Measurements from ENCODE around the gene PTPRN2. TPM values are rescaled to one million over a fixed set of nuclear protein-coding genes. Genes with fewer than 3 reads are reported as not detected.

The PTPRN2 gene
- total RNA-seq, 1 experiment from 2014 or later: 2.1 TPM

DNA sequence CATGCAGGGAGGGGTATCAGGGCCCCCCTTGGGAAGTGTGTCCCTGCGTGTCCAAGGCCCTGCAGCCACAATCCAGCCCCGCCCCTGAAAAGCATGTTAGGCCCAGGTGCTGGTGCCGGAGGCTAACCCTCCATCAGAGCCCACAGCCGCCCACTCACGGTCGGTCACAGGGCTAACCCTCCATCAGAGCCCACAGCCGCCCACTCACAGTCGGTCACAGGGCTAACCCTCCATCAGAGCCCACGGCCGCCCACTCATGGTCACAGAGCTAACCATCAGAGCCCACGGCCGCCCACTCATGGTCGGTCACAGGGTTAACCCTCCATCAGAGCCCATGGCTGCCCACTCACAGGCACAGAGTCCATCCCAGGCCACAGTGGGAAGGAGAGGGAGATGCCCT lies 824.8 kb downstream of the PTPRN2 start:
- Histone ChIP-seq H3K79me2 (ENCODE audit: insufficient read depth, low read length) (no peaks in the 10 kb centered on the region), H2AFZ (ENCODE audit: low read depth, low read length, poor library complexity, severe bottlenecking) (no peak overlapping the region), H4K20me1 (ENCODE audit: insufficient read depth) (no peaks in the 10 kb centered on the region), H3K4me3 (replicated peaks in 1 of 2; ENCODE audit: low read depth in 1 of 2, low read length in 2 of 2) (no peak overlapping the region), H3K9me3 (ENCODE audit: control insufficient read depth in 1 of 2, insufficient read depth in 1 of 2, low read depth in 1 of 2, low read length in 2 of 2) (peaks cover 0 to 2% of the 10 kb centered on the region in 2 experiments; a peak in 1 of 4 replicates), H3K27ac (ENCODE audit: low read depth, low read length) (no peak overlapping the region), H3K36me3 (ENCODE audit: control insufficient read depth in 1 of 2, insufficient read depth in 2 of 2, low read length in 2 of 2) (no peaks in the 10 kb centered on the region), H3K27me3 (ENCODE audit: insufficient read depth, low read length) (no peaks in the 10 kb centered on the region), H3K4me1 (ENCODE audit: control insufficient read depth in 1 of 2, insufficient read depth in 2 of 2, low read length in 2 of 2) (no peaks in the 10 kb centered on the region), H3K9ac (ENCODE audit: low read length) (no peak overlapping the region), H3K4me2 (ENCODE audit: low read length) (no peak overlapping the region), H3K9me2 (ENCODE audit: insufficient read depth) (no peaks in the 10 kb centered on the region)
- no peak for DNase-seq (ENCODE audit: low read depth, low spot score)
- ChIA-PET CTCF (no interaction called here), RAD21 (ENCODE audit: low non-redundant PET in 1 of 2, low total read pairs in 2 of 2, uncharacterized antibody in 2 of 2, unreplicated experiment in 2 of 2) (no interaction called here), POLR2A (no interaction called here)
- TF ChIP-seq SRF (IDR thresholded peaks at IDR 0.05; ENCODE audit: low read depth) (no peak), YY1 (IDR thresholded peaks at IDR 0.05; ENCODE audit: extremely low read depth, insufficient replicate concordance, low read depth, low read length) (no peak), ZNF274 (IDR thresholded peaks at IDR 0.05; ENCODE audit: low read depth, low read length) (no peak), SIN3A (IDR thresholded peaks at IDR 0.05; ENCODE audit: low read depth) (no peak), FOSL1 (IDR thresholded peaks at IDR 0.05; ENCODE audit: low read depth) (no peak), EGR1 (IDR thresholded peaks at IDR 0.05; ENCODE audit: low read depth) (no peak), CBX3 (IDR thresholded peaks at IDR 0.05; ENCODE audit: low read depth) (no peak), POLR2AphosphoS5 (IDR thresholded peaks at IDR 0.05; ENCODE audit: low read depth, low read length) (no peak), JUND (IDR thresholded peaks at IDR 0.05) (no peak), EZH2phosphoT487 (IDR thresholded peaks at IDR 0.05; ENCODE audit: borderline replicate concordance) (no peak), POLR2A (IDR thresholded peaks at IDR 0.05; ENCODE audit: borderline replicate concordance, extremely low read depth, insufficient read depth, insufficient read length) (no peak), TCF7L2 (IDR thresholded peaks at IDR 0.05; ENCODE audit: borderline replicate concordance, extremely low read depth, insufficient read depth, insufficient read length) (no peak), RAD21 (IDR thresholded peaks at IDR 0.05; ENCODE audit: low read depth) (no peak), ELF1 (IDR thresholded peaks at IDR 0.05; ENCODE audit: borderline replicate concordance, low read depth) (no peak), EZH2 (IDR thresholded peaks at IDR 0.05) (no peak), SP1 (IDR thresholded peaks at IDR 0.05; ENCODE audit: low read depth) (no peak)
- TF ChIP-seq, protein P1, sequence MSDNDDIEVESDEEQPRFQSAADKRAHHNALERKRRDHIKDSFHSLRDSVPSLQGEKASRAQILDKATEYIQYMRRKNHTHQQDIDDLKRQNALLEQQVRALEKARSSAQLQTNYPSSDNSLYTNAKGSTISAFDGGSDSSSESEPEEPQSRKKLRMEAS (IDR thresholded peaks at IDR 0.05): no peak
- TF ChIP-seq, protein P2, sequence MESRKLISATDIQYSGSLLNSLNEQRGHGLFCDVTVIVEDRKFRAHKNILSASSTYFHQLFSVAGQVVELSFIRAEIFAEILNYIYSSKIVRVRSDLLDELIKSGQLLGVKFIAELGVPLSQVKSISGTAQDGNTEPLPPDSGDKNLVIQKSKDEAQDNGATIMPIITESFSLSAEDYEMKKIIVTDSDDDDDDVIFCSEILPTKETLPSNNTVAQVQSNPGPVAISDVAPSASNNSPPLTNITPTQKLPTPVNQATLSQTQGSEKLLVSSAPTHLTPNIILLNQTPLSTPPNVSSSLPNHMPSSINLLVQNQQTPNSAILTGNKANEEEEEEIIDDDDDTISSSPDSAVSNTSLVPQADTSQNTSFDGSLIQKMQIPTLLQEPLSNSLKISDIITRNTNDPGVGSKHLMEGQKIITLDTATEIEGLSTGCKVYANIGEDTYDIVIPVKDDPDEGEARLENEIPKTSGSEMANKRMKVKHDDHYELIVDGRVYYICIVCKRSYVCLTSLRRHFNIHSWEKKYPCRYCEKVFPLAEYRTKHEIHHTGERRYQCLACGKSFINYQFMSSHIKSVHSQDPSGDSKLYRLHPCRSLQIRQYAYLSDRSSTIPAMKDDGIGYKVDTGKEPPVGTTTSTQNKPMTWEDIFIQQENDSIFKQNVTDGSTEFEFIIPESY (IDR thresholded peaks at IDR 0.05; ENCODE audit: extremely low read depth, insufficient replicate concordance, low read length): no peak
- TF ChIP-seq, protein P3, sequence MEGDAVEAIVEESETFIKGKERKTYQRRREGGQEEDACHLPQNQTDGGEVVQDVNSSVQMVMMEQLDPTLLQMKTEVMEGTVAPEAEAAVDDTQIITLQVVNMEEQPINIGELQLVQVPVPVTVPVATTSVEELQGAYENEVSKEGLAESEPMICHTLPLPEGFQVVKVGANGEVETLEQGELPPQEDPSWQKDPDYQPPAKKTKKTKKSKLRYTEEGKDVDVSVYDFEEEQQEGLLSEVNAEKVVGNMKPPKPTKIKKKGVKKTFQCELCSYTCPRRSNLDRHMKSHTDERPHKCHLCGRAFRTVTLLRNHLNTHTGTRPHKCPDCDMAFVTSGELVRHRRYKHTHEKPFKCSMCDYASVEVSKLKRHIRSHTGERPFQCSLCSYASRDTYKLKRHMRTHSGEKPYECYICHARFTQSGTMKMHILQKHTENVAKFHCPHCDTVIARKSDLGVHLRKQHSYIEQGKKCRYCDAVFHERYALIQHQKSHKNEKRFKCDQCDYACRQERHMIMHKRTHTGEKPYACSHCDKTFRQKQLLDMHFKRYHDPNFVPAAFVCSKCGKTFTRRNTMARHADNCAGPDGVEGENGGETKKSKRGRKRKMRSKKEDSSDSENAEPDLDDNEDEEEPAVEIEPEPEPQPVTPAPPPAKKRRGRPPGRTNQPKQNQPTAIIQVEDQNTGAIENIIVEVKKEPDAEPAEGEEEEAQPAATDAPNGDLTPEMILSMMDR (IDR thresholded peaks at IDR 0.05 in 2 of 3, conservative IDR thresholded peaks at IDR 0.05 in 1 of 3; ENCODE audit: borderline replicate concordance in 1 of 3, insufficient read depth in 1 of 3, low read depth in 2 of 3, low read length in 2 of 3): no peak
- intact Hi-C loops (cut with micrococcal nuclease): no loop called here
- BruUV-seq (replicated peaks): no TSS peak
- ATAC-seq: no peak
